GM12878 (cell line): Measurements from ENCODE around the gene CDK16. TPM values are rescaled to one million over a fixed set of nuclear protein-coding genes. Genes with fewer than 3 reads are reported as not detected.

Source experiments
- DPF2 ChIP-seq: fragments of 450-650 bp; IDR thresholded peaks from 2 replicates; pipeline ENCODE4 v1.6.1; 2017; ENCODE audit warnings: mild to moderate bottlenecking
- E4F1 ChIP-seq: fragments of 450-650 bp; IDR thresholded peaks from 2 replicates; pipeline ENCODE4 v1.6.1; 2018; ENCODE audit warnings: borderline replicate concordance, mild to moderate bottlenecking; ENCODE audit not compliant: partially characterized antibody
- EP300 ChIP-seq, 2 experiments: fragments of 150-350 bp in 1 of 2; IDR thresholded peaks; 2 replicates each; pipeline ENCODE4 v1.6.1; 2011 to 2012; ENCODE audit warnings: low read depth in 2 of 2, low read length in 2 of 2, borderline replicate concordance in 1 of 2, improper control_type of control experiment in 1 of 2, inconsistent platforms in 1 of 2; ENCODE audit not compliant: control insufficient read depth in 1 of 2
- ESRRA ChIP-seq: IDR thresholded peaks from 2 replicates; pipeline ENCODE4 v1.6.1; 2012; ENCODE audit warnings: mild to moderate bottlenecking, low read length, improper control_type of control experiment
- FOS ChIP-seq: IDR thresholded peaks from 3 replicates; pipeline ENCODE4 v1.6.1; 2011; ENCODE audit warnings: borderline replicate concordance; ENCODE audit not compliant: insufficient read length; ENCODE audit errors: extremely low read depth
- IKZF2 ChIP-seq, 2 experiments: fragments of 450-650 bp; IDR thresholded peaks; 2 replicates each; pipeline ENCODE4 v1.6.1; 2017; ENCODE audit warnings: mild to moderate bottlenecking in 2 of 2, moderate library complexity in 2 of 2
- KLF5 ChIP-seq: fragments of 450-650 bp; IDR thresholded peaks from 2 replicates; pipeline ENCODE4 v1.6.1; 2014; ENCODE audit warnings: mild to moderate bottlenecking; ENCODE audit not compliant: partially characterized antibody
- MYB ChIP-seq: fragments of 150-350 bp; IDR thresholded peaks from 2 replicates; pipeline ENCODE4 v1.6.1; 2014; ENCODE audit warnings: mild to moderate bottlenecking, low read depth, low read length, borderline replicate concordance
- NFIC ChIP-seq: IDR thresholded peaks from 2 replicates; pipeline ENCODE4 v1.6.1; 2012; ENCODE audit warnings: low read depth, mild to moderate bottlenecking, inconsistent platforms, low read length, moderate library complexity
- POLR2A ChIP-seq: IDR thresholded peaks from 2 replicates; pipeline ENCODE4 v1.6.1; 2011; ENCODE audit warnings: low read depth, mild to moderate bottlenecking, low read length
- POU2F2 ChIP-seq: IDR thresholded peaks from 3 replicates; pipeline ENCODE4 v1.6.1; 2011; ENCODE audit warnings: low read depth, mild to moderate bottlenecking, low read length, borderline replicate concordance
- SREBF1 ChIP-seq: IDR thresholded peaks from 2 replicates; pipeline ENCODE4 v1.6.1; 2012; ENCODE audit warnings: mild to moderate bottlenecking, low read length
- SUPT20H ChIP-seq: IDR thresholded peaks from 2 replicates; pipeline ENCODE4 v1.6.1; 2011; ENCODE audit warnings: low read depth, mild to moderate bottlenecking, low read length, moderate library complexity, borderline replicate concordance; ENCODE audit not compliant: control insufficient read depth
- TARDBP ChIP-seq: IDR thresholded peaks from 2 replicates; pipeline ENCODE4 v1.6.1; 2016; ENCODE audit warnings: borderline replicate concordance
- TCF12 ChIP-seq: IDR thresholded peaks from 2 replicates; pipeline ENCODE4 v1.6.1; 2011; ENCODE audit warnings: low read depth, mild to moderate bottlenecking, low read length
- TCF3 ChIP-seq: IDR thresholded peaks from 2 replicates; pipeline ENCODE4 v1.6.1; 2012; ENCODE audit warnings: low read depth, mild to moderate bottlenecking, low read length, borderline replicate concordance; ENCODE audit not compliant: insufficient read depth
- USF2 ChIP-seq: IDR thresholded peaks from 2 replicates; pipeline ENCODE4 v1.6.1; 2011; ENCODE audit warnings: low read depth, low read length, improper control_type of control experiment, borderline replicate concordance
- YY1 ChIP-seq: IDR thresholded peaks from 2 replicates; pipeline ENCODE4 v1.6.1; 2011; ENCODE audit warnings: low read depth, mild to moderate bottlenecking, low read length
- ZNF384 ChIP-seq: IDR thresholded peaks from 2 replicates; pipeline ENCODE4 v1.6.1; 2012; ENCODE audit warnings: low read depth, mild to moderate bottlenecking, low read length, improper control_type of control experiment, borderline replicate concordance
- ZSCAN29 ChIP-seq: fragments of 450-650 bp; IDR thresholded peaks from 2 replicates; pipeline ENCODE4 v1.6.1; 2017; ENCODE audit warnings: mild to moderate bottlenecking, moderate library complexity
- polyA plus RNA-seq, 11 experiments: library from polyadenylated mRNA; depleted of rRNA in 4 of 11; unstranded in 6 of 11; stranded (reverse) in 5 of 11; fragments of >200 nt; fragmentation: Nextera tagmentation in 4 of 11; fragmentation: Illumina TruSeq in 1 of 11; extraction: Ambion mirVana in 4 of 11; extraction: Trizol in 1 of 11; gene quantifications; 1 replicate in 1 of 11; 2 replicates in 10 of 11; pipeline versions ENCODE4 v1.2.1 to v1.2.3, GENCODE V29; 2011 to 2016; ENCODE audit warnings: inconsistent platforms in 2 of 11, missing spikeins in 2 of 11, low read depth in 1 of 11
- total RNA-seq, 4 experiments: library from RNA; depleted of rRNA in 3 of 4; stranded (reverse); fragments of >200 nt in 3 of 4; fragmentation: Illumina TruSeq in 1 of 4; extraction: Trizol in 1 of 4; gene quantifications; 2 replicates each; pipeline versions ENCODE4 v1.2.1 to v1.2.3, GENCODE V29; 2013 to 2021
- TF ChIP-seq, protein P1 (sequence below): fragments of 450-650 bp; formaldehyde crosslinking; IDR thresholded peaks from 2 replicates; pipeline ENCODE4 v1.4.0; 2020; ENCODE audit warnings: mild to moderate bottlenecking, moderate library complexity
- TF ChIP-seq, protein P2 (sequence below): fragments of 450-650 bp; IDR thresholded peaks from 2 replicates; pipeline ENCODE4 v1.6.1; 2014; ENCODE audit warnings: mild to moderate bottlenecking

CDK16 gene
- total and polyA plus RNA-seq, 10 of the 15 experiments (the other 5 are each of a cell fraction or from before 2014, with no cell fraction given), result 2.4 to 75.1 (median 48.2) TPM

- no peak for TF ChIP-seq EP300 (IDR thresholded peaks at IDR 0.05; ENCODE audit: borderline replicate concordance in 1 of 2, control insufficient read depth in 1 of 2, low read depth in 2 of 2, low read length in 2 of 2)
- TF ChIP-seq POU2F2, result no peak
- TF ChIP-seq, protein P1, sequence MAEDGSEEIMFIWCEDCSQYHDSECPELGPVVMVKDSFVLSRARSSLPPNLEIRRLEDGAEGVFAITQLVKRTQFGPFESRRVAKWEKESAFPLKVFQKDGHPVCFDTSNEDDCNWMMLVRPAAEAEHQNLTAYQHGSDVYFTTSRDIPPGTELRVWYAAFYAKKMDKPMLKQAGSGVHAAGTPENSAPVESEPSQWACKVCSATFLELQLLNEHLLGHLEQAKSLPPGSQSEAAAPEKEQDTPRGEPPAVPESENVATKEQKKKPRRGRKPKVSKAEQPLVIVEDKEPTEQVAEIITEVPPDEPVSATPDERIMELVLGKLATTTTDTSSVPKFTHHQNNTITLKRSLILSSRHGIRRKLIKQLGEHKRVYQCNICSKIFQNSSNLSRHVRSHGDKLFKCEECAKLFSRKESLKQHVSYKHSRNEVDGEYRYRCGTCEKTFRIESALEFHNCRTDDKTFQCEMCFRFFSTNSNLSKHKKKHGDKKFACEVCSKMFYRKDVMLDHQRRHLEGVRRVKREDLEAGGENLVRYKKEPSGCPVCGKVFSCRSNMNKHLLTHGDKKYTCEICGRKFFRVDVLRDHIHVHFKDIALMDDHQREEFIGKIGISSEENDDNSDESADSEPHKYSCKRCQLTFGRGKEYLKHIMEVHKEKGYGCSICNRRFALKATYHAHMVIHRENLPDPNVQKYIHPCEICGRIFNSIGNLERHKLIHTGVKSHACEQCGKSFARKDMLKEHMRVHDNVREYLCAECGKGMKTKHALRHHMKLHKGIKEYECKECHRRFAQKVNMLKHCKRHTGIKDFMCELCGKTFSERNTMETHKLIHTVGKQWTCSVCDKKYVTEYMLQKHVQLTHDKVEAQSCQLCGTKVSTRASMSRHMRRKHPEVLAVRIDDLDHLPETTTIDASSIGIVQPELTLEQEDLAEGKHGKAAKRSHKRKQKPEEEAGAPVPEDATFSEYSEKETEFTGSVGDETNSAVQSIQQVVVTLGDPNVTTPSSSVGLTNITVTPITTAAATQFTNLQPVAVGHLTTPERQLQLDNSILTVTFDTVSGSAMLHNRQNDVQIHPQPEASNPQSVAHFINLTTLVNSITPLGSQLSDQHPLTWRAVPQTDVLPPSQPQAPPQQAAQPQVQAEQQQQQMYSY (CRISPR knock-in tag), result no peak
- peak; percentile 15; the same call in 1 of the 2 replicates for TF ChIP-seq POLR2A
- no peak for TF ChIP-seq SUPT20H
- 0 out of 2 replicates have a peak, but pooled peaks have one; percentile 25 for TF ChIP-seq TCF12
- peak; percentile 37 for TF ChIP-seq DPF2
- TF ChIP-seq TCF3, result no peak
- TF ChIP-seq TARDBP, result no peak
- TF ChIP-seq ZNF384, result no peak
- TF ChIP-seq YY1, result no peak
- 0 out of 2 replicates have a peak, but pooled peaks have one; percentile 54 for TF ChIP-seq ZSCAN29
- TF ChIP-seq, protein P2, sequence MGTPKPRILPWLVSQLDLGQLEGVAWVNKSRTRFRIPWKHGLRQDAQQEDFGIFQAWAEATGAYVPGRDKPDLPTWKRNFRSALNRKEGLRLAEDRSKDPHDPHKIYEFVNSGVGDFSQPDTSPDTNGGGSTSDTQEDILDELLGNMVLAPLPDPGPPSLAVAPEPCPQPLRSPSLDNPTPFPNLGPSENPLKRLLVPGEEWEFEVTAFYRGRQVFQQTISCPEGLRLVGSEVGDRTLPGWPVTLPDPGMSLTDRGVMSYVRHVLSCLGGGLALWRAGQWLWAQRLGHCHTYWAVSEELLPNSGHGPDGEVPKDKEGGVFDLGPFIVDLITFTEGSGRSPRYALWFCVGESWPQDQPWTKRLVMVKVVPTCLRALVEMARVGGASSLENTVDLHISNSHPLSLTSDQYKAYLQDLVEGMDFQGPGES, result no peak
- no peak for TF ChIP-seq ESRRA
- no peak for TF ChIP-seq KLF5
- TF ChIP-seq E4F1, result no peak
- TF ChIP-seq SREBF1, result no peak
- no peak for TF ChIP-seq NFIC
- TF ChIP-seq MYB, result no peak
- no peak for TF ChIP-seq IKZF2 (IDR thresholded peaks at IDR 0.05)
- TF ChIP-seq FOS, result no peak
- no peak for TF ChIP-seq USF2
Observed at GRCh38 chrX:47218920-47219815, 687 bp downstream of the CDK16 start (continued).
